DOHH2 (cell line): ENCODE data around the gene SRM.

Experiments used
- CTCF ChIP-seq: fragments of 200-600 bp; sonication (generic); IDR thresholded peaks from one replicate; pipeline ENCODE4 v1.5.1; 2014; ENCODE audit warnings: antibody characterized with exemption, mild to moderate bottlenecking, low read depth, low read length; ENCODE audit not compliant: poor library complexity, severe bottlenecking
- EZH2phosphoT487 ChIP-seq: fragments of 200-600 bp; sonication (generic); IDR thresholded peaks from 2 replicates; pipeline ENCODE4 v1.6.1; 2017; ENCODE audit warnings: borderline replicate concordance, mild to moderate bottlenecking, antibody characterized with exemption, low read length, moderate library complexity, mixed read lengths

DNA sequence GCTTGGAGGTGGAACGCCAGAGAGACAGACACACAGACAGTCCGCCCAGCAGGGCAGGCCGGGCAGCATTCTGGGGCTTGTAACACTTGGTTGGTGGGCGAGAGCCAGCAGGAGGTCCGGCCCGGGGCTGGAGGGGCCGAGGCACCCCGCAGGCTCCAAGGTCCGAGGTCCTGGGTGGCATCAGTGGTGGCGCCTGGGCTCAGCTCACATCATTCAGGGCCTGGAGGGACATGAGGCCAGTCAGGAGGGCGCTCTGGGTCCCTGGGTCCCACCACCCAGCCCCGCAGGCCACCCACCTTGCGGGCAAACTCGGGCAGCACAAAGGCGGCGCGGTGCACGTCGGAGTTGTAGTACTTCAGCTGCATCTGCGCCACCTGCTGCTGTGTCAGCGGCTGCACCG lies 5.2 kb downstream of the SRM start:
- TF ChIP-seq CTCF (no peak), EZH2phosphoT487 (no peak)
